ENCODE results near the gene CDK2.

The CDK2 gene

GRCh38 chr12:56011509-56012090 is 45.0 kb downstream of the CDK2 start:
- no peak for TF ChIP-seq JUND (IDR thresholded peaks at IDR 0.05; ENCODE audit: low read depth)
- in situ Hi-C loops (cut with HindIII; ENCODE audit: low pct_unique_long_range_greater_than_20kb, low sequenced_read_pairs), result no loop called here

GRCh38 chr12:56013482-56013881 is 46.9 kb downstream of the CDK2 start:
- no peak for TF ChIP-seq JUND (IDR thresholded peaks at IDR 0.05; ENCODE audit: low read depth)
- in situ Hi-C loops (cut with HindIII; ENCODE audit: low pct_unique_long_range_greater_than_20kb, low sequenced_read_pairs), result no loop called here
- peak in 1 of 2 experiments; percentile 36 for DNase-seq (ENCODE audit: low read depth in 1 of 2, low spot score in 1 of 2)

More at GRCh38 chr12:56011509-56012090, 45.0 kb downstream of the CDK2 start:
- no peak for DNase-seq (ENCODE audit: low read depth in 1 of 2, low spot score in 1 of 2)

GRCh38 chr12:56014205-56014604 is 47.6 kb downstream of the CDK2 start:
- in situ Hi-C loops (cut with HindIII; ENCODE audit: low pct_unique_long_range_greater_than_20kb, low sequenced_read_pairs), result no loop called here
- peak in 1 of 2 experiments; percentile 40 for DNase-seq (ENCODE audit: low read depth in 1 of 2, low spot score in 1 of 2)
- no peak for TF ChIP-seq JUND (IDR thresholded peaks at IDR 0.05; ENCODE audit: low read depth)

- no peak for DNase-seq (ENCODE audit: low read depth in 1 of 2, low spot score in 1 of 2)
- no peak for TF ChIP-seq JUND (IDR thresholded peaks at IDR 0.05; ENCODE audit: low read depth)
- in situ Hi-C loops (cut with HindIII; ENCODE audit: low pct_unique_long_range_greater_than_20kb, low sequenced_read_pairs), result no loop called here
Measured at GRCh38 chr12:56017181-56017580, 50.6 kb downstream of the CDK2 start.

GRCh38 chr12:56018356-56018755 is 51.7 kb downstream of the CDK2 start:
- no peak for TF ChIP-seq JUND (IDR thresholded peaks at IDR 0.05; ENCODE audit: low read depth)
- in situ Hi-C loops (cut with HindIII; ENCODE audit: low pct_unique_long_range_greater_than_20kb, low sequenced_read_pairs), result no loop called here
- DNase-seq (ENCODE audit: low read depth in 1 of 2, low spot score in 1 of 2), result no peak

- DNase-seq (ENCODE audit: low read depth in 1 of 2, low spot score in 1 of 2), result no peak
- in situ Hi-C loops (cut with HindIII; ENCODE audit: low pct_unique_long_range_greater_than_20kb, low sequenced_read_pairs), result no loop called here
- TF ChIP-seq JUND (IDR thresholded peaks at IDR 0.05; ENCODE audit: low read depth), result no peak
Measured at GRCh38 chr12:56020423-56021184, 54.0 kb downstream of the CDK2 start, which contains the start of gene IKZF4. Gene IKZF4, plus strand, starts transcription at chr12:56021043. Its CDS starts 451 bp downstream, at chr12:56021494.

- in situ Hi-C loops (cut with HindIII; ENCODE audit: low pct_unique_long_range_greater_than_20kb, low sequenced_read_pairs), result no loop called here
- DNase-seq (ENCODE audit: low read depth in 1 of 2, low spot score in 1 of 2), result no peak
- TF ChIP-seq JUND (IDR thresholded peaks at IDR 0.05; ENCODE audit: low read depth), result no peak
Measured at GRCh38 chr12:56021889-56022497, 55.4 kb downstream of the CDK2 start.
